Neural crest cell (in vitro differentiated cells): ENCODE results near the gene OSBP2. TPM values are rescaled to one million over a fixed set of nuclear protein-coding genes. Genes with fewer than 3 reads are reported as not detected.

ENCODE experiments used
- DNase-seq: peaks from one replicate; pipeline ENCODE4 v3.0.0; 2021; ENCODE audit warnings: low read depth, mixed read lengths, low spot score
- H3K27ac Mint-ChIP-seq: one replicate; pipeline ENCODE4 v1.8.0; 2021; ENCODE audit warnings: mild to moderate bottlenecking, mixed read lengths; ENCODE audit not compliant: unreplicated experiment
- H3K27me3 Mint-ChIP-seq: 2 replicates; pipeline ENCODE4 v1.8.0; 2021; ENCODE audit warnings: low read depth, mild to moderate bottlenecking, mixed read lengths
- H3K36me3 Mint-ChIP-seq: 2 replicates; pipeline ENCODE4 v1.8.0; 2021; ENCODE audit warnings: low read depth, mild to moderate bottlenecking, mixed read lengths
- H3K4me1 Mint-ChIP-seq: 2 replicates; pipeline ENCODE4 v1.8.0; 2021; ENCODE audit warnings: mixed read lengths
- H3K4me3 Mint-ChIP-seq: one replicate; pipeline ENCODE4 v1.8.0; 2021; ENCODE audit warnings: mild to moderate bottlenecking, mixed read lengths
- H3K9me3 Mint-ChIP-seq: 2 replicates; pipeline ENCODE4 v1.8.0; 2021; ENCODE audit warnings: mixed read lengths
- CTCF ChIP-seq: fragments of 200-600 bp; sonication (generic); conservative IDR thresholded peaks from 2 replicates; pipeline ENCODE4 v1.5.0; 2021; ENCODE audit warnings: antibody characterized with exemption, mild to moderate bottlenecking
- total RNA-seq: library from RNA; stranded (reverse); gene quantifications from 2 replicates; pipeline ENCODE4 v1.2.1, GENCODE V29; 2021

Gene OSBP2
- total RNA-seq, 1 donor from 2014 or later: 2.8 TPM

GRCh38 chr22:30680991-30681770 lies 13.5 kb upstream of the OSBP2 start:
- DNase-seq: no peak
- peaks cover 6% of the 10 kb centered on the region for H3K27me3 Mint-ChIP-seq
- H3K4me1 Mint-ChIP-seq: peaks cover 24% of the 10 kb centered on the region
- H3K4me3 Mint-ChIP-seq: no peak overlapping the region
- TF ChIP-seq CTCF: no peak
- H3K9me3 Mint-ChIP-seq: no peaks in the 10 kb centered on the region
- H3K36me3 Mint-ChIP-seq: no peaks in the 10 kb centered on the region
- no peak overlapping the region for H3K27ac Mint-ChIP-seq

- Mint-ChIP-seq H3K27me3 (peaks cover 5% of the 10 kb centered on the region), H3K4me3 (no peak overlapping the region), H3K36me3 (no peaks in the 10 kb centered on the region), H3K27ac (no peak overlapping the region), H3K4me1 (peaks cover 24% of the 10 kb centered on the region), H3K9me3 (no peaks in the 10 kb centered on the region)
- no peak for DNase-seq
- no peak for TF ChIP-seq CTCF
Measured at GRCh38 chr22:30681831-30682230, 12.8 kb upstream of the OSBP2 start.

- Mint-ChIP-seq H3K36me3 (no peaks in the 10 kb centered on the region), H3K4me1 (peaks cover 5% of the 10 kb centered on the region), H3K27me3 (peaks cover 5% of the 10 kb centered on the region), H3K9me3 (no peaks in the 10 kb centered on the region), H3K4me3 (no peak overlapping the region), H3K27ac (no peak overlapping the region)
- no peak for DNase-seq
- no peak for TF ChIP-seq CTCF
Measured at GRCh38 chr22:30685178-30685577, 9.5 kb upstream of the OSBP2 start.

GRCh38 chr22:30687358-30687757 lies 7.3 kb upstream of the OSBP2 start:
- DNase-seq: no peak
- H3K36me3 Mint-ChIP-seq: no peaks in the 10 kb centered on the region
- no peaks in the 10 kb centered on the region for H3K4me1 Mint-ChIP-seq
- no peak overlapping the region for H3K4me3 Mint-ChIP-seq
- H3K27ac Mint-ChIP-seq: no peak overlapping the region
- H3K27me3 Mint-ChIP-seq: peaks cover 5% of the 10 kb centered on the region
- TF ChIP-seq CTCF: no peak
- no peaks in the 10 kb centered on the region for H3K9me3 Mint-ChIP-seq

GRCh38 chr22:30689622-30690021 lies 5.1 kb upstream of the OSBP2 start:
- no peak for TF ChIP-seq CTCF

More at GRCh38 chr22:30689622-30690021, 5.1 kb upstream of the OSBP2 start:
- H3K4me1 Mint-ChIP-seq: peaks cover 11% of the 10 kb centered on the region
- no peaks in the 10 kb centered on the region for H3K9me3 Mint-ChIP-seq
- no peak for DNase-seq
- H3K4me3 Mint-ChIP-seq: no peak overlapping the region
- H3K27me3 Mint-ChIP-seq: peaks cover 9% of the 10 kb centered on the region
- no peaks in the 10 kb centered on the region for H3K36me3 Mint-ChIP-seq
- H3K27ac Mint-ChIP-seq: no peak overlapping the region
